A673 (cell line): ENCODE data around the gene HAPLN1. TPM values are rescaled to one million over a fixed set of nuclear protein-coding genes. Genes with fewer than 3 reads are reported as not detected.

Source experiments
- BruUV-seq: library from RNA; stranded (reverse); fragments of 400-500 nt; replicated peaks from 2 replicates; lab custom pipeline; 2021; lab: Mats Ljungman, UMichigan
- CTCF ChIA-PET: fragments of 300-600 bp; sonication (Branson Sonifier 250); formaldehyde crosslinking; loops from one replicate; lab custom pipeline; 2022; ENCODE audit warnings: antibody characterized with exemption; lab: Charles Lee
- POLR2A ChIA-PET: fragments of 300-600 bp; sonication (Branson Sonifier 250); formaldehyde crosslinking; loops from one replicate; lab custom pipeline; 2022; ENCODE audit warnings: antibody characterized with exemption; ENCODE audit not compliant: low non-redundant PET; lab: Charles Lee
- DNase-seq: peaks from one replicate; pipeline ENCODE4 v3.0.0-alpha.2; 2015; ENCODE audit warnings: low spot score
- H3K27ac ChIP-seq: fragments of 200-600 bp; sonication (generic); 2 replicates; pipeline ENCODE4 v1.5.1; 2016; ENCODE audit warnings: mixed run types, low read depth, mild to moderate bottlenecking, mixed read lengths, antibody characterized with exemption, low read length; ENCODE audit not compliant: poor library complexity, severe bottlenecking
- H3K27me3 ChIP-seq: fragments of 200-600 bp; sonication (generic); replicated peaks from 2 replicates; pipeline ENCODE4 v1.6.1; 2017; ENCODE audit warnings: mixed run types, low read depth, mild to moderate bottlenecking, mixed read lengths, antibody characterized with exemption, low read length; ENCODE audit not compliant: insufficient read depth, poor library complexity
- H3K36me3 ChIP-seq: fragments of 200-600 bp; sonication (generic); 2 replicates; pipeline ENCODE4 v1.6.1; 2016; ENCODE audit warnings: mixed run types, mild to moderate bottlenecking, mixed read lengths, antibody characterized with exemption, low read length; ENCODE audit not compliant: insufficient read depth, poor library complexity, severe bottlenecking
- H3K4me1 ChIP-seq: fragments of 200-600 bp; sonication (generic); 2 replicates; pipeline ENCODE4 v1.6.1; 2017; ENCODE audit warnings: mixed run types, mild to moderate bottlenecking, mixed read lengths, antibody characterized with exemption, low read length; ENCODE audit not compliant: insufficient read depth, poor library complexity, severe bottlenecking
- H3K4me3 ChIP-seq: fragments of 200-600 bp; sonication (generic); 2 replicates; pipeline ENCODE4 v1.5.1; 2016; ENCODE audit warnings: low read depth, mixed run types, mild to moderate bottlenecking, mixed read lengths, low read length; ENCODE audit not compliant: poor library complexity, severe bottlenecking
- H3K9me3 ChIP-seq: fragments of 200-600 bp; sonication (generic); 2 replicates; pipeline ENCODE4 v1.6.1; 2016; ENCODE audit warnings: mixed run types, low read depth, mild to moderate bottlenecking, mixed read lengths, antibody characterized with exemption, low read length; ENCODE audit not compliant: poor library complexity, severe bottlenecking
- CTCF ChIP-seq: fragments of 300-800, 200-600 bp; sonication (generic); conservative IDR thresholded peaks from 2 replicates; pipeline ENCODE4 v1.5.1; 2017; ENCODE audit warnings: low read depth, mild to moderate bottlenecking, antibody characterized with exemption, low read length, moderate library complexity, mixed read lengths
- EZH2 ChIP-seq: fragments of 200-600 bp; sonication (generic); IDR thresholded peaks from 2 replicates; pipeline ENCODE4 v1.6.1; 2017; ENCODE audit warnings: borderline replicate concordance, low read depth, mild to moderate bottlenecking, mixed read lengths, antibody characterized with exemption, low read length; ENCODE audit not compliant: poor library complexity, severe bottlenecking
- intact Hi-C: fragments of 100-400 bp; cut with micrococcal nuclease; formaldehyde crosslinking; loops from one replicate; pipeline ENCODE4 v1.10.0; 2022; ENCODE audit not compliant: unreplicated experiment
- total RNA-seq: library from RNA; stranded (reverse); gene quantifications from 2 replicates; pipeline ENCODE4 v1.2.3, GENCODE V29; 2021

The HAPLN1 gene
- total RNA-seq, 1 experiment from 2014 or later, result 0.32 TPM

- no peaks in the 10 kb centered on the region for H3K9me3 ChIP-seq
- ChIA-PET CTCF (no interaction called here), POLR2A (no interaction called here)
- intact Hi-C loops, result loop anchor here (2.0 kb wide), 1 partner anchor 1327 kb away; no protein-coding TSS in a partner anchor
- peak overlapping the region; percentile 54 for H3K4me3 ChIP-seq
- H3K27me3 ChIP-seq, result no peaks in the 10 kb centered on the region
- no peak for TF ChIP-seq EZH2
- peak; percentile 59 for TF ChIP-seq CTCF
- H3K27ac ChIP-seq, result no peak overlapping the region
- no peaks in the 10 kb centered on the region for H3K36me3 ChIP-seq
- DNase-seq, result peak; percentile 72
- BruUV-seq, result no TSS peak
- H3K4me1 ChIP-seq, result peaks cover 3% of the 10 kb centered on the region
Observed at GRCh38 chr5:83721953-83722901, 1.6 kb upstream of the HAPLN1 start.

DNA sequence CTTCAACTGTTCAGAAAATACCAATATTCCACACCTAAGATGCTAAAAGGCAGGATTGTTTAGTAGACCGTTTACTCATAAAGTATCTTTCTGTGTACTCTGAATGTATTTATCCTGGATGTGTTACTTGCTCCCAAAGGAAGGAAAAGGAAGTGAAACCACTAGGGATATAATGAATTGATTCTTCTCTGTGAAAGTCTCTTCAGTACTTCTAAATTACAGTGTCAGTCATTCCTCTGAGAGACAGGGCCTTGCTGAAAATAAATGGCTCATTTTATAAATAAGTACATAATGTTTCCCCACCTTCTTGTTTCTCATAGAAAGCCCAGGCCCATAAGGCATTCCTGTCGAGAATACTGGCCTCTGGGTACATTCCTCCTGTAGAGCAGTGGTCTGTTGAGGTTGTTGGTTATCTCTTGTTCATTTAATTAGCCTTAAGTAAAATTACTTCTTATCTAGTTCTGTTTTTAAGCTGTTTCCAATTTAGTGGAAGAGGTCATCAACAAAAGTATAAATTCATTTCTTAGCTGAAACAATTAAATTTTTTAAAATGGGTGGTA is 1.6 kb downstream of the HAPLN1 start:
- no peak for DNase-seq
- intact Hi-C loops, result loop anchor here (2.0 to 10.0 kb wide), 2 partner anchors 536 to 1364 kb away; no protein-coding TSS in a partner anchor
- H3K4me3 ChIP-seq, result no peak overlapping the region
- ChIA-PET POLR2A (no interaction called here), CTCF (no interaction called here)
- H3K9me3 ChIP-seq, result no peaks in the 10 kb centered on the region
- no peaks in the 10 kb centered on the region for H3K27me3 ChIP-seq
- peaks cover 3% of the 10 kb centered on the region for H3K4me1 ChIP-seq
- no peak overlapping the region for H3K27ac ChIP-seq
- H3K36me3 ChIP-seq, result no peaks in the 10 kb centered on the region
- no peak for TF ChIP-seq CTCF
- no peak for TF ChIP-seq EZH2
- BruUV-seq, result no TSS peak

DNA sequence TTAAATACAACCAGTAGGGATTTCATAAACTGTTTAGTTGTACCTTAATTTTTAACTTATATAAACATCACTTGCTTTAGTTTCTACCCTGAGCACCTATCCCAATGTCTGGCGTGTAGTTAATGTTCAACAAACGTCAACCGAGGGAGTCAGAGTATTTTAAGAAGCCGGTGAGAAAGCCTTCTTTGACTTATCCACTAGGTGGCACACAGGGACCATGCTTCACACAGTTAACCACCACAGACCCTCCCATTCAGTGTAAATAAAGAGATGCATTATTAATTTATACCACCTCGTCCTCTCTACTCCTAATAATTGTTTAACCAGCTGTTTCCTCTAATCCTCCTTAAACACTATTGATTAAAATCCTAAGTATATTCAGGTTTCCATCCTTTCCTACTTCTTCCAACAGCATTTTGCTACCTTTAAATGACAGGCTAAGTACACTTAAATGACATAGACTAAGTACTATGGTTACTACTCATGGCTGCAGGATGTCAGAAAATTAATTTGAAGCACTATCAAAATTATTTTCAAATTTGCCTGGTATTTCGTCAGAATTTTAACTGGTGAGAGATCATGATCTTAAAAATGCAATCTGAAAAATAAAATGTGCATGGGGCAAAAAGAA is 2.3 kb downstream of the HAPLN1 start:
- H3K27me3 ChIP-seq, result no peaks in the 10 kb centered on the region
- no peaks in the 10 kb centered on the region for H3K36me3 ChIP-seq
- peaks cover 3% of the 10 kb centered on the region for H3K4me1 ChIP-seq
- no peak overlapping the region for H3K27ac ChIP-seq
- no peak overlapping the region for H3K4me3 ChIP-seq
- POLR2A ChIA-PET, result no interaction called here
- CTCF ChIA-PET, result no interaction called here
- TF ChIP-seq EZH2 (no peak), CTCF (peak; percentile 87)
- intact Hi-C loops, result loop anchor here (2.0 to 10.0 kb wide), 2 partner anchors 536 to 1364 kb away; no protein-coding TSS in a partner anchor
- peak; percentile 80 for DNase-seq
- H3K9me3 ChIP-seq, result no peaks in the 10 kb centered on the region
- no TSS peak for BruUV-seq
